ENCODE results near the gene RNF213.
"Not testable (repeated sequence)": the region's sequence is repeated elsewhere in the genome, so short reads cannot be mapped to it uniquely, and the experiment has no call there.

The RNF213 gene

GRCh38 chr17:80223838-80224497, 36.7 kb upstream of the RNF213 start:
- no peak for DNase-seq (ENCODE audit: low read depth, low spot score)

- no peak for DNase-seq (ENCODE audit: low read depth, low spot score)
These were observed 36.0 kb upstream of the RNF213 start for GRCh38 chr17:80224683-80225082.

- DNase-seq (ENCODE audit: low read depth, low spot score), result no peak
These were observed 35.4 kb upstream of the RNF213 start for GRCh38 chr17:80225230-80225629.

- no peak for DNase-seq (ENCODE audit: low read depth, low spot score)
These were observed 33.5 kb upstream of the RNF213 start for GRCh38 chr17:80227156-80227555.

DNA sequence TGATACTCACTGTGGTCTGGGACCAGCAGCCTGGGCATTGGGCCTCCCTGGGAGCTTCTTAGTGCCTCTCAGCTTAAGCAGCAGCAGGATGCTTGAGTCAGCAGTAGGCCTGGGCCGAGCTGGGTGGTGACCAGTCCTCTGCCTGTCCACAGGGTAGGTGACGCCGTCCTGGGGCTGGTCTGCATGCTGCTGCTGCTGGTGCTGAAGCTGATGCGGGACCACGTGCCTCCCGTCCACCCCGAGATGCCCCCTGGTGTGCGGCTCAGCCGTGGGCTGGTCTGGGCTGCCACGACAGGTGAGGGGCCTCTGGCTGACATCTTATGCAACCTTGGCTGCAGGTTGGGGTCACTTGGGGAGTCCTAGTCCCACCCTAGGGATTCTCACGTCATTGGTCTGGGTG, 33.0 kb upstream of the RNF213 start:
- no peak for DNase-seq (ENCODE audit: low read depth, low spot score)

DNA sequence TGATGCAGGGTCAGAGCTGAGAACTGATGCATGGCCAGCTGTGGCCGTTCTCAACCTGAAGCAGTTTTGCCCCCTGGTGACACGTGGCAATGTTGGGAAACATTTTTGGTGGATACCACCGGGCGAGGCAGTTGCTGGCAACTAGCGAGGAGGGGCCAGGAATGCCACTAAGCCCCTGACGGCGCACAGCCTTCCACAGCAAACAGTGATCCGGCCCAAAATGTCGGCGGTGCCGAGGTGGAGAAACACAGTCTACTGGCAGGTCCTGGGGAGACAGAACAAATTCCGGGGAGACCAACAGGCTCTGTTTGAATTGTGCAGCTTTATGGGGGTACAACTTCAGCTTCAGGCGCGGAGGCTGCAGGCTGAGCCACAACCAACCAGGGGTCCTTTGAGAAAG, 32.2 kb upstream of the RNF213 start:
- no peak for DNase-seq (ENCODE audit: low read depth, low spot score)

DNA sequence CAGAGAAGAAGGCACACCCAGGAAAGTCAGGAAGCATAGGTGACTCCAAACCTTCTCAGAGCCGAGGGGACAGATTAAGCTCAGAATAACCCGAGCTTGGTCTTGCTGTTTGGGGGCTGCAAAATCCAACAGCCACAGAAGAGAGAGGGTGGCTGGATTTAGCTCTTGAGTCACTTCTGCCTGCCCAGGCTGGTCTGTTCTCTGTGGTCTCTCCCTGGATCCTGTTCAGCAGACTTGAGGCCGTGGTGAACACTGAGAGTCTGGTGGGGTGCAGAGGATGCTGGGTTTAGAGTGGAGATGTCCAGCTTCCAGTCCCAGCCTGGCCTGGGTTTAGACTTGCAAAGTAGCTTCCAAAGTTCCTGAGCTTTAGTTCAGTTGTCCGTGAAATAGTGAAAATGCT, 31.6 kb upstream of the RNF213 start:
- DNase-seq (ENCODE audit: low read depth, low spot score), result no peak

DNA sequence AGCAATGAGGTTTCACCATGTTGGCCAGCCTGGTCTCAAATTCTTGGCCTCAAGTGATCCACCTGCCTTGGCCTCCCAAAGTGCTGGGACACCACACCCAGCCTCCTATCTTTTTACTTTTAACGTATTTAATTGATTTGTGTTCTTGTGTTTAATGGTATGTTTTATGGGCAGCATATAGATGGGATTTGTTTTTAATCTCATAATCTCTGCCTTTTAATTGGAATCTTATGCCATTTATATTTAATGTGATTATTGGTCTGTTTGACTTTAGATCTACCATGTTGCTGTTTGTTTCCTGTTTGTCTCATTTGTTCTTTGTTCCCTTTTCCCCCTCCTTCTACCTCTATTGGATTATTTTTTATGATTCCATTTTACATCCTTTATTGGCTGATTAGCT, 28.2 kb upstream of the RNF213 start:
- no peak for DNase-seq (ENCODE audit: low read depth, low spot score)

GRCh38 chr17:80233202-80233601, 27.4 kb upstream of the RNF213 start:
- DNase-seq (ENCODE audit: low read depth, low spot score), result no peak

DNA sequence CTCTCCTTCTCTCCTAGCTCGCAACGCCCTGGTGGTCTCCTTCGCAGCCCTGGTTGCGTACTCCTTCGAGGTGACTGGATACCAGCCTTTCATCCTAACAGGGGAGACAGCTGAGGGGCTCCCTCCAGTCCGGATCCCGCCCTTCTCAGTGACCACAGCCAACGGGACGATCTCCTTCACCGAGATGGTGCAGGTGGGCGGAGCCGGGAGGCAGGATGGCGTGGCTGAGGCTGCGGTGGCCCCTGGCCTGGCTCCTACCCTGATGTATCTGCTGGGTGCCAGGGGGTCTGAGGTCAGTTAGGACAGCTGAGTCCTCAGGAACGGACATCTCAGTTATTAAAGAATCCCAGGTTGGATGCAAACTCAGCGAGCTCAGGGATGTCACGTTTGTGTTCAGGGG, 23.7 kb upstream of the RNF213 start:
- no peak for DNase-seq (ENCODE audit: low read depth, low spot score)

GRCh38 chr17:80237386-80237785, 23.3 kb upstream of the RNF213 start:
- no peak for DNase-seq (ENCODE audit: low read depth, low spot score)

GRCh38 chr17:80242505-80242904, 18.1 kb upstream of the RNF213 start:
- no peak for DNase-seq (ENCODE audit: low read depth, low spot score)

DNA sequence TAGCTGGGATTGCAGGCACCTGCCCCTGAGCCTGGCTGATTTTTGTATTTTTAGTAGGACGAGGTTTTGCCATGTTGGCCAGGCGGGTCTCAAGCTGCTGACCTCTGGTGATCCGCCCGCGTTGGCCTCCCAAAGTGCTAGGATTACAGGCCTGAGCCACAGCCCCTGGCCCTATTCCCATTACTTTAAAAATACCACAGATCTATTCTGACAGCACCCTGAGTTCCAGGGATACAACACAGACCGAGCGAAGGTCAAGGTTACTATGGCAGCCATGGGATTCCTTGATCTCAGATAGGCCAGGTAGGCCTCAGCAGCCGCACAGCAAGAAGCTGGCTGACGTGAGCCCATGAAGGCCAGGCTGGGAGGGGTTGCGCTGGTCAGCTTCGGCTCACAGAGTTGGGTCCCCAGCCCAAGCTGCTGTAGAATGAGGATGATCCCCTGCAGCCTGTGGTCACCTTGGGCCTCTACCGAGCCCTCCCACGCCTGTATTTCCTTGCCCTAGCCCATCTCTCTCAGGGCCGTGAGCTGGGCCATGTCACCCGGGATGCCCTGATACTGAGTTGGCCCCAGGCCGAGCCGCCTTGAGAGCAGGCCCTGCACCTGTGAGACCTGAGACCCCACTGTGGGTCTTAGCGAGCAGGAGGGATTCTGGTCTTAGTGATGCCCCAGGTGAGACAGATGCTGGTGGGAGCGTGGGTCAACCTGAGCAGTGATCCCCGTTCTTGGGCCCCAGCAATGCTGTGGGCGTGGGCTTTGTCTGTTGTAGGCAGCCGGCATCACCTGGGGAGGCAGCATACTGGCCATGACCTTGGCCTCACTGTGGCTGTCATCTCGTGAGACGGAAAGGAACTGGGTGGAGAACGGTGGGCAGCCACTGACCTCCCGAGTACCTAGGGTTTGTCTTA, 16.9 kb upstream of the RNF213 start:
- DNase-seq (ENCODE audit: low read depth, low spot score), result no peak

- DNase-seq (ENCODE audit: low read depth, low spot score), result not testable (repeated sequence)
These were observed 16.2 kb upstream of the RNF213 start for GRCh38 chr17:80244448-80244847.

DNA sequence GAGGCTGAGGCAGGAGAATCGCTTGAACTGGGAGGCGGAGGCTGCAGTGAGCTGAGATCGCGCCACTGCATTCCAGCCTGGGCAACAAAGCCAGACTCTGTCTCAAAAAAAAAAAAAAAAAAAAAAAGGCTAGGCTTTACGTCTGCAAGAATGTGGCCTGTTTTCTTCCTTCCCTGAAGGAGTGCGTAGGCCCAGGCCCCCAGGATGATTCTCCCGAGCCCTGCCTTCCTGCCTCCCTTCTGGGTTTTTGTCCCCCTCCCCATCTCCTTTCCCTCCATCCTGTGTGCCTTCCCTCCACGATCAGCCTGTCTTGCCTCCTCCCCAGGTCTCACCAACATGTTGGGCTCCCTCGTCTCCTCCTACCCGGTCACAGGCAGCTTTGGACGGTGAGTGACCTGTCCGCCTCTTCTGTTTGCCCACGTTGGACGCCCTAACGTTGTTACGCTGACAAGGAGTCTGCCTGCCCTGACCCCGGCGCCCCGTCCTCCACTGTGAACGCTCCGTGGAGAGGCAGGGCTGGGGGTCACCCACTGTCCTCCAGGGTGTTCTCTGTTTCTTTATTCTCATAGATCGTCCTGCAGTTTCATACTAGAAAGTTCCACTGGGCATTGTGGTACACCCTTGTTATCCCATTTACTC, 15.7 kb upstream of the RNF213 start:
- no peak for DNase-seq (ENCODE audit: low read depth, low spot score)

- no peak for DNase-seq (ENCODE audit: low read depth, low spot score)
These were observed 14.9 kb upstream of the RNF213 start for GRCh38 chr17:80245566-80246265.

- DNase-seq (ENCODE audit: low read depth, low spot score), result no peak
These were observed 14.4 kb upstream of the RNF213 start for GRCh38 chr17:80246266-80246681.

- DNase-seq (ENCODE audit: low read depth, low spot score), result no peak
These were observed 13.9 kb upstream of the RNF213 start for GRCh38 chr17:80246726-80247125.

GRCh38 chr17:80247561-80247960, 13.1 kb upstream of the RNF213 start:
- DNase-seq (ENCODE audit: low read depth, low spot score), result no peak

DNA sequence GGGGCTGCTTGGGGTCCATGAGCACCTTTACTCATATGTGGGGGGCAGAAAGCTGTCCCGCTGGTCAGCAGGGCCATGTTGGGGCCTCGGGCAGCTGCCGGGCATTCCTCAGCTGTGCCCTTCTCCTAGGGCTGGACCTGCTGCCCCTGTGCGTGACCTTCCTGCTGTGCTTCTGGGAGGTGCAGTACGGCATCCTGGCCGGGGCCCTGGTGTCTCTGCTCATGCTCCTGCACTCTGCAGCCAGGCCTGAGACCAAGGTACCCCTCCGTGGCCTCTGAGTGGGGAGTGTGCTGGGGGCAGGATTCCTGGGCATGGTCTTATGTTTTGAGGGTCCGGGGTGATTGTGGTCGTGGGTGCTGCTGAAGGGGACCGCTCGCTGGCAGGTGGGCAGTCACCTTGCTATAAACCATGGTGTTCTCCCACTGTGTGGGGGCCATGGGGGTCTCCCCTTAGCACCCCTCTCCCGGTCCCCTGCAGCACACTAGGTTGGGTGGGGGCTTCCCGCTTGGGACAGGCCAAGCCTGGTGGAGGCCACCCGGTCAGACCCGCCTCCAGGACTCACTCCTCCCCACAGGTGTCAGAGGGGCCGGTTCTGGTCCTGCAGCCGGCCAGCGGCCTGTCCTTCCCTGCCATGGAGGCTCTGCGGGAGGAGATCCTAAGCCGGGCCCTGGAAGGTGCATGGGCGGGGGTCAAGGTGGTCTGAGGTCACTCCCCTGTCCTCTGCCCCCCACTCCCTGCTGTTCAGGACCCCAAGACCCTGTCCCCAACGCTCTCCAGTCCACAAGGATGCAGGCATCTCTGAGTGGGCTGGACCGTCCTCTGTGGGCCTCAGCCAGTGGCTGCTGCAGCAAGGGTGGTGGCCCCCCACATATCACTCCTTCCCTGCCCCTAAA, 12.4 kb upstream of the RNF213 start:
- no peak for DNase-seq (ENCODE audit: low read depth, low spot score)
